Prostate gland (tissue), 2 donors: ENCODE measurements around the gene PLXDC2. TPM values are rescaled to one million over a fixed set of nuclear protein-coding genes. Genes with fewer than 3 reads are reported as not detected.

Experiments used
- DNase-seq: peaks from one replicate; pipeline ENCODE4 v3.0.0-alpha.2; 2019; ENCODE audit warnings: low spot score
- H3K27ac ChIP-seq, 2 donors: fragments of 200-600 bp; sonication (generic); 2 replicates each; pipeline ENCODE4 v1.5.1; 2017 to 2019
- H3K27me3 ChIP-seq: fragments of 200-600 bp; sonication (generic); replicated peaks from 2 replicates; pipeline ENCODE4 v1.5.1; 2019; ENCODE audit not compliant: insufficient read depth
- H3K36me3 ChIP-seq, 2 donors: fragments of 200-600 bp; sonication (generic); 1 replicate in 1 of 2; 2 replicates in 1 of 2; pipeline versions ENCODE4 v1.5.1 to v1.8.1; 2017 to 2019
- H3K4me1 ChIP-seq: fragments of 200-600 bp; sonication (generic); replicated peaks from 2 replicates; pipeline ENCODE4 v1.5.1; 2019
- H3K4me3 ChIP-seq, 2 donors: fragments of 200-600 bp; sonication (generic); 2 replicates each; pipeline ENCODE4 v1.5.1; 2017 to 2019
- H3K9me3 ChIP-seq: fragments of 200-600 bp; sonication (generic); 2 replicates; pipeline ENCODE4 v1.5.1; 2017
- POLR2A ChIP-seq: fragments of 450-650 bp; IDR thresholded peaks from one replicate; pipeline ENCODE4 v1.6.1; 2016; ENCODE audit warnings: antibody characterized with exemption, mild to moderate bottlenecking
- POLR2AphosphoS5 ChIP-seq: sonication (generic); formaldehyde crosslinking; IDR thresholded peaks from one replicate; pipeline ENCODE4 v1.6.1; 2017; ENCODE audit warnings: antibody characterized with exemption
- WGBS: methylation state at CpG from one replicate; pipeline ENCODE4 v1.1.5; 2018; 5-methylcytosine and 5-hydroxymethylcytosine counted together
- intact Hi-C: fragments of 100-400 bp; cut with DNase I; formaldehyde crosslinking; loops from one replicate; pipeline ENCODE4 v1.14.2; 2022
- total RNA-seq, 2 donors: library from RNA; depleted of rRNA; stranded (reverse); fragments of >200 nt; gene quantifications; one replicate each; pipeline ENCODE4 v1.1.0, GENCODE V29; 2016
- TF ChIP-seq, protein P1 (sequence below), 4 experiments: fragments of 200-600 bp in 2 of 4; fragments of 450-650 bp in 2 of 4; sonication (generic) in 2 of 4; IDR thresholded peaks; 1 replicate in 3 of 4; 2 replicates in 1 of 4; pipeline ENCODE4 v1.5.1; 2016 to 2019; ENCODE audit warnings: antibody characterized with exemption in 4 of 4, mild to moderate bottlenecking in 2 of 4, moderate library complexity in 2 of 4

Gene PLXDC2
- total RNA-seq, 2 donors from 2014 or later: 19.6 to 83.6 TPM

GRCh38 chr10:19947215-19947614 is 131.0 kb downstream of the PLXDC2 start:
- intact Hi-C loops: no loop called here
- Histone ChIP-seq H3K27me3 (no peaks in the 10 kb centered on the region), H3K27ac (no peak overlapping the region), H3K36me3 (no peaks in the 10 kb centered on the region), H3K9me3 (no peaks in the 10 kb centered on the region), H3K4me1 (no peaks in the 10 kb centered on the region), H3K4me3 (no peak overlapping the region)
- TF ChIP-seq POLR2AphosphoS5: no peak
- TF ChIP-seq, protein P1, sequence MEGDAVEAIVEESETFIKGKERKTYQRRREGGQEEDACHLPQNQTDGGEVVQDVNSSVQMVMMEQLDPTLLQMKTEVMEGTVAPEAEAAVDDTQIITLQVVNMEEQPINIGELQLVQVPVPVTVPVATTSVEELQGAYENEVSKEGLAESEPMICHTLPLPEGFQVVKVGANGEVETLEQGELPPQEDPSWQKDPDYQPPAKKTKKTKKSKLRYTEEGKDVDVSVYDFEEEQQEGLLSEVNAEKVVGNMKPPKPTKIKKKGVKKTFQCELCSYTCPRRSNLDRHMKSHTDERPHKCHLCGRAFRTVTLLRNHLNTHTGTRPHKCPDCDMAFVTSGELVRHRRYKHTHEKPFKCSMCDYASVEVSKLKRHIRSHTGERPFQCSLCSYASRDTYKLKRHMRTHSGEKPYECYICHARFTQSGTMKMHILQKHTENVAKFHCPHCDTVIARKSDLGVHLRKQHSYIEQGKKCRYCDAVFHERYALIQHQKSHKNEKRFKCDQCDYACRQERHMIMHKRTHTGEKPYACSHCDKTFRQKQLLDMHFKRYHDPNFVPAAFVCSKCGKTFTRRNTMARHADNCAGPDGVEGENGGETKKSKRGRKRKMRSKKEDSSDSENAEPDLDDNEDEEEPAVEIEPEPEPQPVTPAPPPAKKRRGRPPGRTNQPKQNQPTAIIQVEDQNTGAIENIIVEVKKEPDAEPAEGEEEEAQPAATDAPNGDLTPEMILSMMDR (IDR thresholded peaks at IDR 0.05): no peak
- TF ChIP-seq POLR2A: no peak
- WGBS: 25% methylated on average over 3 of the region's 3 CpGs
- DNase-seq: no peak

- Histone ChIP-seq H3K36me3 (no peaks in the 10 kb centered on the region), H3K27me3 (no peaks in the 10 kb centered on the region), H3K4me1 (no peaks in the 10 kb centered on the region), H3K9me3 (no peaks in the 10 kb centered on the region), H3K4me3 (no peak overlapping the region), H3K27ac (no peak overlapping the region)
- no peak for DNase-seq
- WGBS: 58% methylated on average over 2 of the region's 2 CpGs
- intact Hi-C loops: no loop called here
- TF ChIP-seq POLR2AphosphoS5: no peak
- TF ChIP-seq, protein P1 (IDR thresholded peaks at IDR 0.05): no peak
- TF ChIP-seq POLR2A: no peak
These were observed 131.4 kb downstream of the PLXDC2 start for GRCh38 chr10:19947656-19948055.

DNA sequence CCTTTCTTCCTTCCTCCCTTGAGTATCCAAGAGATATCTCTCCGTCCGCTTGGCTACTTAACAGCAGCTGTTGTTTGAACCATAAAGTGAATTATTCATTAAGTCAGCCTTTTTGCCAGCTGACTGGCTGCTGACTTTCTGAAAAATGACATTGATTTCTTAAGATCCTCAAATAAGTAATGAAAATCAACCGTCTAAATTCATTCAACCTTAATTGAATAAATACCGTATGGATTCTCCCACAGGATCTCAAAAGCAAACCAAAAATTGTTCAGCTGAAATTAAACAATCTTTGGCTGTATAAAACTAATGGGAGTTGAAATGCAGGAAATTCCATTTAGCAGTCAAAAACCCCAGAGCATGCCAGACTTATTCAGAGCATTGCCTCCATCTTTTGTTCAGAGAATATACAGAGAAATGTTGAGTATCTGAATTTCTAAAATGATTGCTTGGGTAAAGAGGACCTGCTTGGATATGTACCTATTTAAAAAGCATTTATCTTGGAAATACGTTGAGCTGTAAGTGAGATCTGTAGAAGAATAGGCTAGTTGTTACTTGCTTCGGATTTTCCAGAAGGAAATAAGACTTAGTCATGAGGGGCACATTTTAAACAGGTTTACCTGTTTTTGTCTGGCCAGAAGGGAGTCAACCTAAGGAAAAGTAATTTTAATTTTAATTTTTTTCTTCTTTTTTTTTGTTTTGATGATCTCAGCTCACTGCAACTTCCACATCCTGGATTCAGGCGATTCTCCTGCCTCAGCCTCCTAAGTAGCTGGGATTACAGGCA is 136.2 kb downstream of the PLXDC2 start:
- Histone ChIP-seq H3K36me3 (no peaks in the 10 kb centered on the region), H3K27ac (no peak overlapping the region), H3K27me3 (no peaks in the 10 kb centered on the region), H3K9me3 (no peaks in the 10 kb centered on the region), H3K4me3 (no peak overlapping the region), H3K4me1 (no peaks in the 10 kb centered on the region)
- 63% methylated on average over 7 of the region's 7 CpGs for WGBS
- intact Hi-C loops: no loop called here
- TF ChIP-seq POLR2A (no peak), POLR2AphosphoS5 (no peak)
- TF ChIP-seq, protein P1 (IDR thresholded peaks at IDR 0.05): no peak
- no peak for DNase-seq

GRCh38 chr10:19954601-19955000 is 138.4 kb downstream of the PLXDC2 start:
- no peak overlapping the region for H3K4me3 ChIP-seq
- no peaks in the 10 kb centered on the region for H3K27me3 ChIP-seq
- no peaks in the 10 kb centered on the region for H3K9me3 ChIP-seq
- H3K27ac ChIP-seq: no peak overlapping the region
- no peaks in the 10 kb centered on the region for H3K4me1 ChIP-seq
- TF ChIP-seq POLR2A (no peak), POLR2AphosphoS5 (no peak)
- TF ChIP-seq, protein P1 (IDR thresholded peaks at IDR 0.05): no peak
- WGBS: 95% methylated on average over 2 of the region's 2 CpGs
- DNase-seq: no peak
- intact Hi-C loops: no loop called here
- H3K36me3 ChIP-seq: no peaks in the 10 kb centered on the region

- TF ChIP-seq POLR2A (no peak), POLR2AphosphoS5 (no peak)
- TF ChIP-seq, protein P1 (IDR thresholded peaks at IDR 0.05): no peak
- intact Hi-C loops: no loop called here
- Histone ChIP-seq H3K27ac (no peak overlapping the region), H3K4me1 (no peaks in the 10 kb centered on the region), H3K4me3 (no peak overlapping the region), H3K36me3 (no peaks in the 10 kb centered on the region), H3K9me3 (no peaks in the 10 kb centered on the region), H3K27me3 (no peaks in the 10 kb centered on the region)
- WGBS: 70% methylated on average over 2 of the region's 2 CpGs
- DNase-seq: no peak
These were observed 140.3 kb downstream of the PLXDC2 start for GRCh38 chr10:19956516-19957032.
